Transverse colon (tissue), 4 donors: ENCODE results near the gene MEF2A.

Source experiments
- POLR2AphosphoS5 ChIP-seq, 3 donors: sonication (generic); formaldehyde crosslinking; IDR thresholded peaks; one replicate each; pipeline ENCODE4 v1.6.1; 2016; ENCODE audit warnings: antibody characterized with exemption in 3 of 3
- TF ChIP-seq, protein P1 (sequence below), 5 experiments: fragments of 200-600 bp in 3 of 5; fragments of 450-650 bp in 2 of 5; sonication (generic) in 3 of 5; IDR thresholded peaks; 1 replicate in 2 of 5; 2 replicates in 3 of 5; pipeline ENCODE4 v1.5.1; 2016 to 2017; ENCODE audit warnings: antibody characterized with exemption in 5 of 5, inconsistent platforms in 3 of 5, mild to moderate bottlenecking in 2 of 5, moderate library complexity in 1 of 5

GRCh38 chr15:99593070-99593469 is 27.3 kb downstream of the MEF2A start:
- TF ChIP-seq, protein P1, sequence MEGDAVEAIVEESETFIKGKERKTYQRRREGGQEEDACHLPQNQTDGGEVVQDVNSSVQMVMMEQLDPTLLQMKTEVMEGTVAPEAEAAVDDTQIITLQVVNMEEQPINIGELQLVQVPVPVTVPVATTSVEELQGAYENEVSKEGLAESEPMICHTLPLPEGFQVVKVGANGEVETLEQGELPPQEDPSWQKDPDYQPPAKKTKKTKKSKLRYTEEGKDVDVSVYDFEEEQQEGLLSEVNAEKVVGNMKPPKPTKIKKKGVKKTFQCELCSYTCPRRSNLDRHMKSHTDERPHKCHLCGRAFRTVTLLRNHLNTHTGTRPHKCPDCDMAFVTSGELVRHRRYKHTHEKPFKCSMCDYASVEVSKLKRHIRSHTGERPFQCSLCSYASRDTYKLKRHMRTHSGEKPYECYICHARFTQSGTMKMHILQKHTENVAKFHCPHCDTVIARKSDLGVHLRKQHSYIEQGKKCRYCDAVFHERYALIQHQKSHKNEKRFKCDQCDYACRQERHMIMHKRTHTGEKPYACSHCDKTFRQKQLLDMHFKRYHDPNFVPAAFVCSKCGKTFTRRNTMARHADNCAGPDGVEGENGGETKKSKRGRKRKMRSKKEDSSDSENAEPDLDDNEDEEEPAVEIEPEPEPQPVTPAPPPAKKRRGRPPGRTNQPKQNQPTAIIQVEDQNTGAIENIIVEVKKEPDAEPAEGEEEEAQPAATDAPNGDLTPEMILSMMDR (IDR thresholded peaks at IDR 0.05), result no peak
- TF ChIP-seq POLR2AphosphoS5 (IDR thresholded peaks at IDR 0.05), result no peak
